ENCODE data around the gene CIC. TPM values are rescaled to one million over a fixed set of nuclear protein-coding genes. Genes with fewer than 3 reads are reported as not detected.

The CIC gene
- total and polyA plus RNA-seq, 9 of the 15 experiments (the other 6 are each of a cell fraction or from before 2014, with no cell fraction given) = 0.07 to 44.7 (median 8.6) TPM

DNA sequence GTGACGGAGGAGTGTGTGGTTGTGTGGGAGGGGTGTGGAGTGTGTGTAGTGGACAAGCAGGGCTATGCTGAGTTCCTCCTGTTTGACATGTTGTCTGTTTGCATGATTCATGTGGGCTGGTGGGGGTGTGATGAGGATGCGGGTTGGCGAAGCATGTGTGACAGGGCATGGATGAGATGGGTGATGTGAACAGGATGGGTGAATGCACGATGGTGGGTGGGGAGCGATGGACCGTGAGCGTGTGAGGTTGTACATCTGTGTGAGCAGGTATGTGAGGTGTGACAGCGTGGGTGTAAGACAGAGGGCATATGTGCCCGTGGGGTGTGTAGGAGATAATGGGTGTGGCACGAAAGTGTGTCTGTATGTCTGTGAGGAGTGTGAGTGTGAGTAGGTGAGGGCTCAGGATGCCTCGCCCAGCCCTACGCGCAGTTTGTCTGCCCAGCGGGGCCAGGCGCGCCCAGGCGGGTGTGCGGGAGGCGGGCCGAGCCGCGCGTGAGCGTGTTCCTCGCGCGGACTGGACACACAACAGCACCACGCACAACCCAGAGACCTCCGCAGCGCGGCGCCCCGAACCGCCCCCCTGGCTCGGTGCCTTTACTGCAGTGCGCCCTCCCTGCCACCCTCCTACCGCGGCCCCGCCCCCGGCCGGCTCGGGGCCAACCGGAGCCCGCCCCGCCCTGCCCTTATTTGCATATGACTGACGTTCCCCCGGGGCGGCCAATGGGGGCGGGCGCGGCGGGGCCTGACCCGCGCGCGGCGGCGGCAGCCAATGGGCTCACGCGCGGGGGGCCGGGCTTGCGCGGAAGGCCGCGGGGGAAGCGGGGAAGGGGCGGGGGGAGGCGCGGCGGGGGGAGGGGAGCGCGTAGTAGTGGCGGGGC lies 14.4 kb downstream of the CIC start (continued):
- TF ChIP-seq, protein P1, sequence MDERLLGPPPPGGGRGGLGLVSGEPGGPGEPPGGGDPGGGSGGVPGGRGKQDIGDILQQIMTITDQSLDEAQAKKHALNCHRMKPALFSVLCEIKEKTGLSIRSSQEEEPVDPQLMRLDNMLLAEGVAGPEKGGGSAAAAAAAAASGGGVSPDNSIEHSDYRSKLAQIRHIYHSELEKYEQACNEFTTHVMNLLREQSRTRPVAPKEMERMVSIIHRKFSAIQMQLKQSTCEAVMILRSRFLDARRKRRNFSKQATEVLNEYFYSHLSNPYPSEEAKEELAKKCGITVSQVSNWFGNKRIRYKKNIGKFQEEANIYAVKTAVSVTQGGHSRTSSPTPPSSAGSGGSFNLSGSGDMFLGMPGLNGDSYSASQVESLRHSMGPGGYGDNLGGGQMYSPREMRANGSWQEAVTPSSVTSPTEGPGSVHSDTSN (CRISPR knock-in tag; IDR thresholded peaks at IDR 0.05; ENCODE audit: low read depth) = no peak
- TF ChIP-seq, protein P1 (tag; conservative IDR thresholded peaks at IDR 0.05; ENCODE audit: low read depth) = peak; percentile 76
- 0 out of 2 replicates have a peak, but pooled peaks have one; percentile 9 for TF ChIP-seq SMAD4 (CRISPR knock-in tag; conservative IDR thresholded peaks at IDR 0.05)
- 0 out of 2 replicates have a peak, but pooled peaks have one; percentile 66 for TF ChIP-seq MIER1 (IDR thresholded peaks at IDR 0.05; ENCODE audit: low read depth)
- TF ChIP-seq HOXB6 (CRISPR knock-in tag; IDR thresholded peaks at IDR 0.05; ENCODE audit: borderline replicate concordance) = no peak
- 0 out of 2 replicates have a peak, but pooled peaks have one; percentile 31 for TF ChIP-seq TAF7 (tag; IDR thresholded peaks at IDR 0.05)
- TF ChIP-seq ZNF561 (CRISPR knock-in tag; conservative IDR thresholded peaks at IDR 0.05) = no peak
- peak in 1 of 2 experiments; percentile 12; a peak in 1 of 4 replicates for TF ChIP-seq RAD21 (CRISPR knock-in tag; conservative IDR thresholded peaks at IDR 0.05 in 1 of 2, IDR thresholded peaks at IDR 0.05 in 1 of 2)
- TF ChIP-seq, protein P2, sequence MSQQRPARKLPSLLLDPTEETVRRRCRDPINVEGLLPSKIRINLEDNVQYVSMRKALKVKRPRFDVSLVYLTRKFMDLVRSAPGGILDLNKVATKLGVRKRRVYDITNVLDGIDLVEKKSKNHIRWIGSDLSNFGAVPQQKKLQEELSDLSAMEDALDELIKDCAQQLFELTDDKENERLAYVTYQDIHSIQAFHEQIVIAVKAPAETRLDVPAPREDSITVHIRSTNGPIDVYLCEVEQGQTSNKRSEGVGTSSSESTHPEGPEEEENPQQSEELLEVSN (IDR thresholded peaks at IDR 0.05; ENCODE audit: borderline replicate concordance in 1 of 2, extremely low read depth in 1 of 2, insufficient read depth in 1 of 2, insufficient read length in 1 of 2, low read depth in 1 of 2, low read length in 1 of 2, poor library complexity in 1 of 2, severe bottlenecking in 1 of 2) = no peak
- peak; percentile 87; the same call in 1 of the 2 replicates for TF ChIP-seq OTX1 (CRISPR knock-in tag; IDR thresholded peaks at IDR 0.05)
- 0 out of 4 replicates have a peak, but pooled peaks of 1 of the 2 experiments have one; percentile 44 for TF ChIP-seq SRF (CRISPR knock-in tag; IDR thresholded peaks at IDR 0.05)
- TF ChIP-seq, protein P3, sequence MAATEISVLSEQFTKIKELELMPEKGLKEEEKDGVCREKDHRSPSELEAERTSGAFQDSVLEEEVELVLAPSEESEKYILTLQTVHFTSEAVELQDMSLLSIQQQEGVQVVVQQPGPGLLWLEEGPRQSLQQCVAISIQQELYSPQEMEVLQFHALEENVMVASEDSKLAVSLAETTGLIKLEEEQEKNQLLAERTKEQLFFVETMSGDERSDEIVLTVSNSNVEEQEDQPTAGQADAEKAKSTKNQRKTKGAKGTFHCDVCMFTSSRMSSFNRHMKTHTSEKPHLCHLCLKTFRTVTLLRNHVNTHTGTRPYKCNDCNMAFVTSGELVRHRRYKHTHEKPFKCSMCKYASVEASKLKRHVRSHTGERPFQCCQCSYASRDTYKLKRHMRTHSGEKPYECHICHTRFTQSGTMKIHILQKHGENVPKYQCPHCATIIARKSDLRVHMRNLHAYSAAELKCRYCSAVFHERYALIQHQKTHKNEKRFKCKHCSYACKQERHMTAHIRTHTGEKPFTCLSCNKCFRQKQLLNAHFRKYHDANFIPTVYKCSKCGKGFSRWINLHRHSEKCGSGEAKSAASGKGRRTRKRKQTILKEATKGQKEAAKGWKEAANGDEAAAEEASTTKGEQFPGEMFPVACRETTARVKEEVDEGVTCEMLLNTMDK (IDR thresholded peaks at IDR 0.05; ENCODE audit: borderline replicate concordance, insufficient read depth, low read depth, low read length, poor library complexity, severe bottlenecking) = no peak
- TF ChIP-seq ZNF584 (CRISPR knock-in tag; IDR thresholded peaks at IDR 0.05; ENCODE audit: low read depth) = no peak
- TF ChIP-seq, protein P4, sequence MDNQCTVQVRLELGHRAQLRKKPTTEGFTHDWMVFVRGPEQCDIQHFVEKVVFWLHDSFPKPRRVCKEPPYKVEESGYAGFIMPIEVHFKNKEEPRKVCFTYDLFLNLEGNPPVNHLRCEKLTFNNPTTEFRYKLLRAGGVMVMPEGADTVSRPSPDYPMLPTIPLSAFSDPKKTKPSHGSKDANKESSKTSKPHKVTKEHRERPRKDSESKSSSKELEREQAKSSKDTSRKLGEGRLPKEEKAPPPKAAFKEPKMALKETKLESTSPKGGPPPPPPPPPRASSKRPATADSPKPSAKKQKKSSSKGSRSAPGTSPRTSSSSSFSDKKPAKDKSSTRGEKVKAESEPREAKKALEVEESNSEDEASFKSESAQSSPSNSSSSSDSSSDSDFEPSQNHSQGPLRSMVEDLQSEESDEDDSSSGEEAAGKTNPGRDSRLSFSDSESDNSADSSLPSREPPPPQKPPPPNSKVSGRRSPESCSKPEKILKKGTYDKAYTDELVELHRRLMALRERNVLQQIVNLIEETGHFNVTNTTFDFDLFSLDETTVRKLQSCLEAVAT (IDR thresholded peaks at IDR 0.05) = peak; percentile 73 to 75; a peak in 2 of 4 replicates
- peak; percentile 36 for TF ChIP-seq CREB1 (IDR thresholded peaks at IDR 0.05)
- peak; percentile 34; the same call in 1 of the 2 replicates for TF ChIP-seq CREB1 (CRISPR knock-in tag; IDR thresholded peaks at IDR 0.05)
- peak; percentile 70 for TF ChIP-seq SUPT5H (IDR thresholded peaks at IDR 0.05)
